Duodenal mucosa (tissue), 2 donors: ENCODE data around the gene HHIPL1.
A peak's percentile ranks its signal among the peaks of the same experiment; 100 is the strongest.
"Not testable (repeated sequence)": the region's sequence is repeated elsewhere in the genome, so short reads cannot be mapped to it uniquely, and the experiment has no call there.

Experiments
- H3K27ac ChIP-seq: one replicate; pipeline ENCODE4 v1.7.0; 2013; ENCODE audit warnings: low read depth, low read length
- H3K27me3 ChIP-seq, 2 donors: one replicate each; pipeline ENCODE4 v1.7.0; 2013; ENCODE audit warnings: low read length in 2 of 2, control low read depth in 1 of 2; ENCODE audit not compliant: insufficient read depth in 2 of 2, control insufficient read depth in 1 of 2
- H3K36me3 ChIP-seq, 2 donors: one replicate each; pipeline ENCODE4 v1.7.0; 2013; ENCODE audit warnings: low read length in 2 of 2, control low read depth in 1 of 2; ENCODE audit not compliant: insufficient read depth in 2 of 2, control insufficient read depth in 1 of 2
- H3K4me1 ChIP-seq, 2 donors: one replicate each; pipeline ENCODE4 v1.7.0; 2013; ENCODE audit warnings: low read length in 2 of 2, control low read depth in 1 of 2; ENCODE audit not compliant: insufficient read depth in 2 of 2, control insufficient read depth in 1 of 2
- H3K4me3 ChIP-seq, 2 donors: one replicate each; pipeline ENCODE4 v1.7.0; 2013; ENCODE audit warnings: low read length in 2 of 2, low read depth in 1 of 2
- H3K9ac ChIP-seq, 2 donors: one replicate each; pipeline ENCODE4 v1.7.0; 2013; ENCODE audit warnings: low read length in 2 of 2, low read depth in 1 of 2
- H3K9me3 ChIP-seq, 2 donors: one replicate each; pipeline ENCODE4 v1.7.0; 2013; ENCODE audit warnings: low read length in 2 of 2, control low read depth in 1 of 2; ENCODE audit not compliant: control insufficient read depth in 1 of 2

HHIPL1 gene

GRCh38 chr14:99634443-99634842 lies 10.5 kb upstream of the HHIPL1 start:
- no peak overlapping the region for H3K9ac ChIP-seq
- H3K4me3 ChIP-seq = no peak overlapping the region
- no peak overlapping the region for H3K27ac ChIP-seq
- no peaks in the 10 kb centered on the region for H3K36me3 ChIP-seq
- no peaks in the 10 kb centered on the region for H3K4me1 ChIP-seq
- no peaks in the 10 kb centered on the region for H3K9me3 ChIP-seq
- no peaks in the 10 kb centered on the region for H3K27me3 ChIP-seq

GRCh38 chr14:99635116-99635515 lies 9.8 kb upstream of the HHIPL1 start:
- no peak overlapping the region for H3K27ac ChIP-seq
- H3K36me3 ChIP-seq = no peaks in the 10 kb centered on the region
- no peaks in the 10 kb centered on the region for H3K27me3 ChIP-seq
- no peak overlapping the region for H3K4me3 ChIP-seq
- no peaks in the 10 kb centered on the region for H3K9me3 ChIP-seq
- H3K9ac ChIP-seq = no peak overlapping the region
- H3K4me1 ChIP-seq = no peaks in the 10 kb centered on the region

- H3K9me3 ChIP-seq = no peaks in the 10 kb centered on the region
- H3K36me3 ChIP-seq = no peaks in the 10 kb centered on the region
- H3K4me3 ChIP-seq = no peak overlapping the region
- H3K9ac ChIP-seq = no peak overlapping the region
- no peak overlapping the region for H3K27ac ChIP-seq
- H3K4me1 ChIP-seq = no peaks in the 10 kb centered on the region
- H3K27me3 ChIP-seq = no peaks in the 10 kb centered on the region
Measured at GRCh38 chr14:99636487-99636886, 8.4 kb upstream of the HHIPL1 start.

- Histone ChIP-seq H3K27me3 (no peaks in the 10 kb centered on the region), H3K4me3 (no peak overlapping the region), H3K27ac (no peak overlapping the region), H3K36me3 (no peaks in the 10 kb centered on the region), H3K9ac (no peak overlapping the region), H3K9me3 (no peaks in the 10 kb centered on the region), H3K4me1 (no peaks in the 10 kb centered on the region)
Measured at GRCh38 chr14:99637624-99638023, 7.3 kb upstream of the HHIPL1 start.

GRCh38 chr14:99642771-99643170 lies 2.2 kb upstream of the HHIPL1 start:
- not testable (repeated sequence) for H3K27ac ChIP-seq

GRCh38 chr14:99643343-99643742 lies 1.6 kb upstream of the HHIPL1 start:
- Histone ChIP-seq H3K27me3 (peaks cover 17% of the 10 kb centered on the region in 2 donors), H3K27ac (no peak overlapping the region), H3K4me3 (no peak overlapping the region), H3K36me3 (no peaks in the 10 kb centered on the region), H3K9ac (no peak overlapping the region), H3K9me3 (no peaks in the 10 kb centered on the region), H3K4me1 (peaks cover 0 to 6% of the 10 kb centered on the region in 2 donors)

More at GRCh38 chr14:99642771-99643170, 2.2 kb upstream of the HHIPL1 start:
- H3K9me3 ChIP-seq, H3K9ac ChIP-seq, H3K36me3 ChIP-seq, H3K4me1 ChIP-seq, H3K4me3 ChIP-seq: not testable (repeated sequence)
- H3K27me3 ChIP-seq = peaks cover 17% of the 10 kb centered on the region in 2 donors

GRCh38 chr14:99644035-99644587 lies 818 bp upstream of the HHIPL1 start:
- Histone ChIP-seq H3K27me3 (peaks cover 17% of the 10 kb centered on the region in 2 donors), H3K4me3 (no peak overlapping the region), H3K4me1 (peaks cover 0 to 6% of the 10 kb centered on the region in 2 donors), H3K9ac (no peak overlapping the region), H3K36me3 (no peaks in the 10 kb centered on the region), H3K27ac (no peak overlapping the region), H3K9me3 (no peaks in the 10 kb centered on the region)

GRCh38 chr14:99645545-99646505 lies 896 bp downstream of the HHIPL1 start:
- no peak overlapping the region for H3K27ac ChIP-seq
- H3K9me3 ChIP-seq = no peaks in the 10 kb centered on the region
- H3K27me3 ChIP-seq = peaks cover 17% of the 10 kb centered on the region in 2 donors
- no peaks in the 10 kb centered on the region for H3K36me3 ChIP-seq
- H3K4me3 ChIP-seq = peak overlapping the region in 1 of 2 donors; percentile 58
- H3K4me1 ChIP-seq = peaks cover 0 to 6% of the 10 kb centered on the region in 2 donors
- no peak overlapping the region for H3K9ac ChIP-seq

GRCh38 chr14:99647411-99647810 lies 2.5 kb downstream of the HHIPL1 start:
- H3K4me1 ChIP-seq = peaks cover 0 to 6% of the 10 kb centered on the region in 2 donors
- H3K27ac ChIP-seq = no peak overlapping the region
- H3K4me3 ChIP-seq = no peak overlapping the region
- no peak overlapping the region for H3K9ac ChIP-seq
- H3K27me3 ChIP-seq = peaks cover 17% of the 10 kb centered on the region in 2 donors
- no peaks in the 10 kb centered on the region for H3K9me3 ChIP-seq
- H3K36me3 ChIP-seq = no peaks in the 10 kb centered on the region

GRCh38 chr14:99648027-99648784 lies 3.3 kb downstream of the HHIPL1 start:
- Histone ChIP-seq H3K36me3 (no peaks in the 10 kb centered on the region), H3K4me3 (no peak overlapping the region), H3K27ac (no peak overlapping the region), H3K9ac (no peak overlapping the region), H3K4me1 (peaks cover 0 to 6% of the 10 kb centered on the region in 2 donors), H3K27me3 (peaks cover 17% of the 10 kb centered on the region in 2 donors), H3K9me3 (no peaks in the 10 kb centered on the region)
